T-helper 1 cell (primary cell): ENCODE data around the gene GNPTAB.

Experiments
- DNase-seq, 5 donors: peaks; one replicate each; pipeline ENCODE4 v3.0.0-alpha.2; 2012 to 2020

The GNPTAB gene

DNA sequence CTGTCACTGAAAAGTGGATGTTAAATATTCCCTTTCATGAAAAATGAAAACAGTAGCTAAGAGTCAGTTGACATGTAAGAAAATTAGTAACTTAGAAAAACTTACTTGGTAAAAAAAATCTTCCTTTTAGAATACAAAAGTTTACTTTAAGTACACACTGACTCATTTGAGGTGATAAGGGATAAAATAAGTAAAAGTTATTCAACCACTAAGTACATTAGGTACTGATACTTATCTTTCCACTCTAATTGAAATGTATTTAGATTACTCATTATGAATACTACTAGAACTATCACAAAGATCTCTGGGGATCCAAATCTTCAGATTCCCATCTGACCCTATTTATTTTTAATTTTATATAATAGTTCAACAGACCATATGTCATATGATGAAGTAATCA lies 103.7 kb downstream of the GNPTAB start:
- DNase-seq, result no peak

DNA sequence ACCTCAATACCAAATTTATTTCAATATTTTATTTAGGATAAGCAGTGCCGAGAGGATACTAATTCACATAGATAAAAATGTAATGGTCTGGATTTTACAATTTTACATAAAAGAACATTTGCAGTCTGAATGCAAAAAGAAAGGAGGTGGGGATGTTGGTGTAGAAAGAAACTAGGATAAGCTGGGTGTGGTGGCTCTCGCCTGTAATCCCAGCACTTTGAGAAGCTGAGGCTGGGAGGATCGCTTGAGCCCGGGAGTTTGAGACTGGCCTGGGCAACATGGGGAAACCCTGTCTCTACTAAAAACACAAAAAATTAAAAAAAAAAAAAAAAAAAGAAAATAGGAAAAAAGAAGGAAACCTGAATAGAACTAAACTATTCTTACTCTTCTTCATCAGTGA lies 108.4 kb downstream of the GNPTAB start:
- no peak for DNase-seq

- DNase-seq, result no peak
Measured at GRCh38 chr12:101720118-101720517, 110.6 kb downstream of the GNPTAB start.

DNA sequence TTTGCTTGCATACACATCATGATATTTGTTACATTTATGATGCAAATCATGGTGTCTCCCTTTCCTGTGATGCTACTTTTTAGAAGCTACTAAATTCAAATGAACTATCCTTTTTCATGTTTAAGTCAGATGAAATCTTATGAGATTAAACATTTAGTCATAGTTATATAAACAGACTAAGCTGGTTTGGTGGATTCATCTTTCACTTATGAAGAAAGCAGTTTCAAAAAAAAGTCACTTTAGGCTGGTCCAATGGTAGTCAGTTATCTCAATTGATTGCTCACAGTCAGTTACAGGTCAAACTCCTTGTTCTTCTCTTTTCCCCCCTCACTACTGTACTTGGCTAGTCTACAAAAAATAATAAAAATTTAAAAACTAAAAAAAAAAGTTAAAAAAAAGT lies 111.2 kb downstream of the GNPTAB start:
- no peak for DNase-seq

- DNase-seq, result no peak
Measured at GRCh38 chr12:101714877-101715444, 115.8 kb downstream of the GNPTAB start.

DNA sequence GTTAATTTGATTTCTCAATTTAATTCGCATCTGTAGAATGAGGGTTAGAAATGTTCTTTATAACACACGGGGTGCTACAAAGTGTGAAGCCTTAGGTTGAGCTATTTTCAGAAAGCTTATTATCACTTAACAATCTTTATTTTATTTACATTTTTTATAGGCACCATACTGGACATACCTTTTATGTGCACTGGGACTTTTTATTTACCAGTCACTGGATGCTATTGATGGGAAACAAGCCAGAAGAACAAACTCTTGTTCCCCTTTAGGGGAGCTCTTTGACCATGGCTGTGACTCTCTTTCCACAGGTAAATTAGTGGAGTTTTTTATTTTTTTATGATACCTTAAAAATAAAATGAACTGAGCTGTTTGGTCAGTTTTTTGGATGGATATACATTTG lies 116.8 kb downstream of the GNPTAB start:
- DNase-seq, result no peak

- DNase-seq, result no peak
Measured at GRCh38 chr12:101713059-101713682, 117.6 kb downstream of the GNPTAB start.

DNA sequence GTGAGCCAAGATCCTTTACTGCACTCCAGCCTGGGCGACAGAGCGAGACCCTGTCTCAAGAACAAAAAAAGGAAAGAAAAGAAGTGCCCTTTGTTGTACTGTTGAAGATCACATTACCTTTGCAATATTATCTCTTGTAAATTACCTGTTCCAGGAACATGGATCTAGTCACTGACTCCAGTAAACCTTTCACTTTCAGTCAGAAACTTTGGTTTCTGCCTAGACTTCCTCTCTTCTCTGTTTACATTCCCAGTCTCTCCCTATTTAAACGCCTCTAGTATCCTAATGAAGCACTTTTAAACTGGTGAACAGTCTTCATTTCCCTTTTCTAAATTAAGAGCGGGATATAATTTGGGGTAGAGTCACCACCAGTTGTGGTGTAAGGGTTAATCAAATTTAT lies 120.5 kb downstream of the GNPTAB start:
- DNase-seq, result no peak

DNA sequence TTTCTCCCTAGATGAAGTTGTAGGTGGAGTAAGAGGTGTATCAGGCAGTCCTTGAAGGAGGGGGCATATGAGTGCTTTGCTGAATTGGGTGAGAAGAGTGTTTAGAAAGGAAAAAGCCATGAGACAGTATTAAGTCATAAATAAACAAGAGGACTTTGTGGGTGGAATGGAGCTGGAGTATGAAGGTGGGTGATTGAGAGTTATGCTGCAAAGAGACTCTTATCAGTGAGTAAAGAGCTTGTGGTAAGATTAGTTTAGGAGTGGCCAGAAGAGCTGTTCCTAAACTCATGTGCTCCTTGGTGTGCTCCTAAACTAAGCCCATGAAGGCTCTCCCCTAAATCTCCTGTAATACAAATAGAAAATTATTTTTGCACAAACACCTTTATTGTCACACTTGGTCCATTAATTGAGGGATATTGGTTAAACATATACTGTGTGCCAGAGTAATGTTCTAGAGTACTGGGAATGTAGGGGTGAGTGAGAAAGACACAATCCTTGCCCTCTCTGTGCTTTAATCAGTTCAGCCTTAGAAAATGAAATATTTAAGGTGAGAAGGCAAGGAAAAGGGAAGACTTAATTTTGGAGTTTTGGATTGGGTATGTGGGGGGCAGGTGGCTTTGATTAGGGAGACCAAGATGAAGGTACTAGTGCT lies 123.5 kb downstream of the GNPTAB start:
- no peak for DNase-seq

- no peak for DNase-seq
Measured at GRCh38 chr12:101706403-101706802, 124.4 kb downstream of the GNPTAB start.

GRCh38 chr12:101703487-101703886 lies 127.3 kb downstream of the GNPTAB start:
- DNase-seq, result no peak

- no peak for DNase-seq
Measured at GRCh38 chr12:101700299-101700820, 130.4 kb downstream of the GNPTAB start.

GRCh38 chr12:101698800-101699347 lies 131.9 kb downstream of the GNPTAB start:
- DNase-seq, result no peak

- DNase-seq, result peak in 3 of 5 donors; percentile 11 to 33 (median 12)
Measured at GRCh38 chr12:101697930-101698799, 132.6 kb downstream of the GNPTAB start.

GRCh38 chr12:101697197-101697929 lies 133.4 kb downstream of the GNPTAB start, which contains the start of gene CHPT1:
Gene CHPT1 (plus strand): TSS chr12:101697640. CDS start chr12:101697862, 222 bp downstream.
- peak; percentile 12 to 65 (median 54) for DNase-seq

- no peak for DNase-seq
Measured at GRCh38 chr12:101696251-101697196, 134.2 kb downstream of the GNPTAB start.

DNA sequence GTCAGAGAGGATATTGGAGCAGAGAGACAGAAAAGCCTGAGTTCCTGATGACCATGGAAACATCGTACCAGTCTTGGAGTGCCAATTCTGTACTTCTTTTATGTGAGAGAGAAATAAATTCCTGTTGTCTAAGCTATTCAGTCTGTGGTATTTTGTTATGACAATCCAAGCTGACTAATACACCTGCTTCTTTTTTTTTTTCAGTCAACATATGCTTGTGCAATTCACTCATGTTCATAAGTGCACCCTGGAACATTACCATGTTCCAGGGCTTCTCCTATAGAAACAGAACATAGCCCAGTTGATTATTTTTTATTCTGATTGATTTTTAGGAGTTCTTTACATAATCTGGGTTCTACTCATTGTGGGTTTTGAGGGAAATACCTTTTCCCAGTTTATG lies 135.1 kb downstream of the GNPTAB start:
- DNase-seq, result no peak
